Keratinocyte (primary cell): Measurements from ENCODE around the gene SFRP2.

Experiments used
- CTCF ChIP-seq, 3 experiments: IDR thresholded peaks in 1 of 3; conservative IDR thresholded peaks in 1 of 3; optimal IDR thresholded peaks in 1 of 3; 2 replicates in 2 of 3; 3 replicates in 1 of 3; pipeline versions ENCODE3 to v1.5.1; 2011; ENCODE audit warnings: low read length in 3 of 3, mild to moderate bottlenecking in 3 of 3, moderate library complexity in 2 of 3, control low read depth in 1 of 3, inconsistent platforms in 1 of 3; ENCODE audit not compliant: insufficient read depth in 2 of 3; ENCODE audit errors: extremely low read depth in 1 of 3
- EZH2 ChIP-seq: IDR thresholded peaks from one replicate; pipeline ENCODE4 v1.6.1; 2012; ENCODE audit warnings: inconsistent platforms, mild to moderate bottlenecking, low read length, moderate library complexity

DNA sequence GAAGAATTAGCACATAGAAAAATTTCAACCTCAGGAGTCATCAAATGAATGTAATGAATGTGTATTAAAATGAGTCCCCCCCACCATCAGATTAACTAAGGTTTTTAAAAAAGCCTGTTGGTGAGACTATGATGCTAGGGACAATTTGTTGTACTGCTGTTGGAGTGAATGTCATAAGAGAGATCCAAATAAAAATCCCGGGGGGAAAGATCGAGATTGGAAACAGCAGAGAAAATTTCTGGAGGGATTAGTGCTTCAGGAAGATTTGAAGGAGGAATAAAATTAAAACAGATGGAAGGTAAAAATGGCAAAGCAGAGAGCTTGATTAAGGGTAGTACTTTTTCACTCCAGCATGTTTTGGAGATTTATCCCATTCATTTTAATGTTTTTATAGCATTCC lies 25.9 kb upstream of the SFRP2 start:
- TF ChIP-seq CTCF (optimal IDR thresholded peaks at IDR 0.05 in 1 of 3, IDR thresholded peaks at IDR 0.05 in 1 of 3, conservative IDR thresholded peaks at IDR 0.05 in 1 of 3; ENCODE audit: extremely low read depth in 1 of 3, insufficient read depth in 2 of 3, low read length in 3 of 3): no peak
- TF ChIP-seq EZH2: no peak
